Osteoblast (primary cell): Measurements from ENCODE around the gene HIGD1B. TPM values are rescaled to one million over a fixed set of nuclear protein-coding genes. Genes with fewer than 3 reads are reported as not detected.

Source experiments
- DNase-seq: peaks from one replicate; pipeline ENCODE4 v3.0.0; 2011; ENCODE audit warnings: low spot score, mixed read lengths; ENCODE audit not compliant: insufficient read length; ENCODE audit errors: missing footprints
- H2AFZ ChIP-seq: 2 replicates; pipeline ENCODE4 v1.6.0; 2011; ENCODE audit warnings: mild to moderate bottlenecking, low read length
- H3K27ac ChIP-seq: 2 replicates; pipeline ENCODE4 v1.5.1; 2011; ENCODE audit warnings: mild to moderate bottlenecking, low read depth, low read length, moderate library complexity
- H3K27me3 ChIP-seq: 2 replicates; pipeline ENCODE4 v1.6.0; 2012; ENCODE audit warnings: mild to moderate bottlenecking, control low read depth, inconsistent platforms, low read length, moderate library complexity; ENCODE audit not compliant: insufficient read depth
- H3K36me3 ChIP-seq: 2 replicates; pipeline ENCODE4 v1.5.1; 2011; ENCODE audit warnings: mild to moderate bottlenecking, low read length, control low read depth, moderate library complexity; ENCODE audit not compliant: insufficient read depth
- H3K4me1 ChIP-seq: 2 replicates; pipeline ENCODE4 v1.5.1; 2011; ENCODE audit warnings: mild to moderate bottlenecking, low read length, control low read depth, moderate library complexity; ENCODE audit not compliant: insufficient read depth
- H3K4me2 ChIP-seq: 2 replicates; pipeline ENCODE4 v1.6.0; 2011; ENCODE audit warnings: mild to moderate bottlenecking, low read length; ENCODE audit not compliant: insufficient read depth
- H3K4me3 ChIP-seq: fragments of 200-600 bp; sonication (generic); 3 replicates; pipeline ENCODE4 v1.5.1; 2012; ENCODE audit warnings: mild to moderate bottlenecking, low read length, inconsistent platforms; ENCODE audit not compliant: insufficient read depth
- H3K79me2 ChIP-seq: 2 replicates; pipeline ENCODE4 v1.6.0; 2012; ENCODE audit warnings: mild to moderate bottlenecking, low read length, control low read depth, inconsistent platforms; ENCODE audit not compliant: insufficient read depth
- H3K9me3 ChIP-seq: 2 replicates; pipeline ENCODE4 v1.5.1; 2011; ENCODE audit warnings: low read depth, low read length, control low read depth
- H4K20me1 ChIP-seq: 2 replicates; pipeline ENCODE4 v1.6.0; 2012; ENCODE audit warnings: mild to moderate bottlenecking, low read length, control low read depth; ENCODE audit not compliant: insufficient read depth
- CTCF ChIP-seq: IDR thresholded peaks from 2 replicates; pipeline ENCODE4 v1.5.1; 2011; ENCODE audit warnings: mild to moderate bottlenecking, low read depth, low read length, moderate library complexity; ENCODE audit errors: extremely low read depth
- small RNA-seq: library from RNA; depleted of rRNA; stranded (forward); fragments of <200 nt; gene quantifications from one replicate; pipeline ENCODE3, GENCODE V24; 2012
- total RNA-seq: library from RNA; depleted of rRNA; stranded (reverse); fragments of >200 nt; gene quantifications from 2 replicates; pipeline ENCODE4 v1.2.3, GENCODE V29; 2012

The HIGD1B gene
- total RNA-seq, 1 donor: not detected

GRCh38 chr17:44899074-44899782 is 51.5 kb downstream of the HIGD1B start, which contains the start of gene EFTUD2:
TSS of gene EFTUD2 (minus strand) at chr17:44899445. CDS start at chr17:44894521, 4,924 bp downstream.
- Histone ChIP-seq H3K4me2 (peak within 1 kb of the TSS; percentile 96), H3K27me3 (no peaks in the 10 kb centered on the region), H3K4me3 (peak within 1 kb of the TSS; percentile 86), H3K27ac (peak within 1 kb of the TSS; percentile 99), H4K20me1 (peaks cover 10% of the 10 kb centered on the region), H2AFZ (peak within 1 kb of the TSS; percentile 95), H3K4me1 (peaks cover 33% of the 10 kb centered on the region), H3K36me3 (peaks cover 7% of the 10 kb centered on the region), H3K79me2 (peaks cover 49% of the 10 kb centered on the region), H3K9me3 (no peaks in the 10 kb centered on the region)
- peak; percentile 96 for DNase-seq
- TF ChIP-seq CTCF: no peak

Small RNAs within 50 kb of the gene (small RNA-seq; reads per million reads assigned to genes)
- gene RN7SL405P: not detected

Other genes starting within 250 kb of the HIGD1B start
- under 0.01 TPM in 1 of 2 replicates, not detected in the other for gene MEIOC, start 191.4 kb upstream of the HIGD1B start, total RNA-seq
- gene CCDC43, start 158.1 kb upstream of the HIGD1B start, total RNA-seq: 32.1 and 36.6 TPM in 2 replicates
- 2.2 and 2.7 TPM in 2 replicates for gene DBF4B, start 139.2 kb upstream of the HIGD1B start, total RNA-seq
- 0.36 and 0.59 TPM in 2 replicates for gene ADAM11, start 88.9 kb upstream of the HIGD1B start, total RNA-seq
- gene GJC1, start 17.6 kb upstream of the HIGD1B start, total RNA-seq: 10.3 and 10.5 TPM in 2 replicates
- gene EFTUD2, start 51.6 kb downstream of the HIGD1B start, total RNA-seq: 72.7 and 81.0 TPM in 2 replicates
- under 0.01 TPM in 2 replicates for gene GFAP, start 67.6 kb downstream of the HIGD1B start, total RNA-seq
- 0.72 and 1.2 TPM in 2 replicates for gene KIF18B, start 99.9 kb downstream of the HIGD1B start, total RNA-seq
- under 0.01 TPM in 1 of 2 replicates, not detected in the other for gene C1QL1, start 120.4 kb downstream of the HIGD1B start, total RNA-seq
- 34.5 and 39.1 TPM in 2 replicates for gene DCAKD, start 203.7 kb downstream of the HIGD1B start, total RNA-seq
- 51.8 and 66.6 TPM in 2 replicates for gene NMT1, start 213.4 kb downstream of the HIGD1B start, total RNA-seq